ENCODE results near the gene SPINK1. TPM values are rescaled to one million over a fixed set of nuclear protein-coding genes. Genes with fewer than 3 reads are reported as not detected.
"Not testable (repeated sequence)": the region's sequence is repeated elsewhere in the genome, so short reads cannot be mapped to it uniquely, and the experiment has no call there.

Gene SPINK1
- total and polyA plus RNA-seq, 12 donors = 1.2 to 14.7 (median 2.5) TPM; not detected in 3

DNA sequence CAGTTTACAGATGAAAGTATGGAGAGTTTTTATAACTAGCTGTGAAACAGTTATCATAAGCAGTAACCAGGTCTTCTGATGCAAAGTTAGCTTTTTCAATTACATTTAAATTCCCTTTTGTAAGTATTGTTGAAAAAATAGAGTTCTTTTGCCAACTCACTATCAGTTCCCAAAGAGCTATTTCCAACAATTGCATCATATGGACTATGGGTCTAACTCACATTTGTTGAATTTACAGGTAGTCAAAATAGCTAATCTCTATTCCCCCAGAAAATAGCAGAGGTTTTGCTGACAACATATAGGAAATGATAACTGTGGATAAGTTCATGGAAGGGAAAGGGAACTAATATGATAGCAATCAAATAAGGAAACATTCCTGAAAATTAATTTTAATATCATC lies 1.4 kb downstream of the SPINK1 start:
- Histone ChIP-seq H3K27me3 (peaks cover 0 to 14% (median 3%) of the 10 kb centered on the region in 7 donors), H3K27ac (no peak overlapping the region), H3K36me3 (no peaks in the 10 kb centered on the region), H3K4me3 (no peak overlapping the region), H3K4me1 (no peaks in the 10 kb centered on the region), H3K9me3 (no peaks in the 10 kb centered on the region)
- TF ChIP-seq, protein P1, sequence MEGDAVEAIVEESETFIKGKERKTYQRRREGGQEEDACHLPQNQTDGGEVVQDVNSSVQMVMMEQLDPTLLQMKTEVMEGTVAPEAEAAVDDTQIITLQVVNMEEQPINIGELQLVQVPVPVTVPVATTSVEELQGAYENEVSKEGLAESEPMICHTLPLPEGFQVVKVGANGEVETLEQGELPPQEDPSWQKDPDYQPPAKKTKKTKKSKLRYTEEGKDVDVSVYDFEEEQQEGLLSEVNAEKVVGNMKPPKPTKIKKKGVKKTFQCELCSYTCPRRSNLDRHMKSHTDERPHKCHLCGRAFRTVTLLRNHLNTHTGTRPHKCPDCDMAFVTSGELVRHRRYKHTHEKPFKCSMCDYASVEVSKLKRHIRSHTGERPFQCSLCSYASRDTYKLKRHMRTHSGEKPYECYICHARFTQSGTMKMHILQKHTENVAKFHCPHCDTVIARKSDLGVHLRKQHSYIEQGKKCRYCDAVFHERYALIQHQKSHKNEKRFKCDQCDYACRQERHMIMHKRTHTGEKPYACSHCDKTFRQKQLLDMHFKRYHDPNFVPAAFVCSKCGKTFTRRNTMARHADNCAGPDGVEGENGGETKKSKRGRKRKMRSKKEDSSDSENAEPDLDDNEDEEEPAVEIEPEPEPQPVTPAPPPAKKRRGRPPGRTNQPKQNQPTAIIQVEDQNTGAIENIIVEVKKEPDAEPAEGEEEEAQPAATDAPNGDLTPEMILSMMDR (IDR thresholded peaks at IDR 0.05) = no peak
- no peak for ATAC-seq
- intact Hi-C loops (cut with DNase I) = no loop called here
- no peak for DNase-seq

DNA sequence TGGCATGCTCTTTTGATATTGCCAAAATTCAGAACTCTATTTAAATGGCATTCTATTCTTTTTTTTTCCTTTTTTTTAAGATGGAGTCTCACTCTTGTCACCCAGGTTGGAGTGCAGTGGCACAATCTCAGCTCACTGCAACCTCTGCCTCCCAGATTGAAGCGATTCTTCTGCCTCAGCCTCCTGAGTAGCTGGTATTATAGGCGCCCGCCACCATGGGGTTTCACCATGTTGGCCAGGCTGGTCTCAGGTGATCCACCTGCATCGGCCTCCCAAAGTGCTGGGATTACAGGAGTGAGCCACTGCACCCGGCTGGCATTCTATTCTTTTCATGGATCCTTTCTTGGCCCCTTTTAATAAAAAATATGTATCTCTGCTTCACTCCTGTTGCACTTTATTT lies 4.5 kb downstream of the SPINK1 start:
- not testable (repeated sequence) for H3K36me3 ChIP-seq, H3K27ac ChIP-seq, DNase-seq, H3K4me1 ChIP-seq, H3K4me3 ChIP-seq, H3K9me3 ChIP-seq, ATAC-seq
- 93% methylated on average over 5 of the region's 5 CpGs for WGBS, 2 donors
- H3K27me3 ChIP-seq = peaks cover 0 to 14% (median 3%) of the 10 kb centered on the region in 7 donors
- intact Hi-C loops (cut with DNase I) = loop anchor here in 1 of 10 donors (5.0 kb wide), 1 partner anchor 370 kb away; no protein-coding TSS in a partner anchor

DNA sequence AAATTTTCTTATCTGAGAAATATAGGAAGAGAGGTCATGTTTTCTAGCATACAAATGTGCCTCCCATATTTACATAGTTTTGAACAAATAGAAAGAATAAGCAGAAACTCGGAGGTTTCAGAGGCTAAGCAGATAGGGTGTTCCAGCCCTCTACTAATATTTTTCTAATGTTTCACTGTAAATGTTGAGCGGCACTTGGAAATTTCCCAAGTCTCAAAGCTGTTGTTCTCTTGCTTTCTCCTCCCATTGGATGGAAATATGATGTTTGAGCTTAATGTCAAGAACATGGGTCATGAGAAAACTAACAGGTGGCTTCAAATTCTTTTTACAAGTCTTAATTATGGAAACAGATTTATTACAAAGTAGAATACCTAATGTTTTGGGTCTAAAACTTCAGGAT lies 5.1 kb downstream of the SPINK1 start:
- no peak for DNase-seq
- Histone ChIP-seq H3K4me3 (no peak overlapping the region), H3K36me3 (no peaks in the 10 kb centered on the region), H3K4me1 (no peaks in the 10 kb centered on the region), H3K27me3 (peaks cover 0 to 16% (median 3%) of the 10 kb centered on the region in 7 donors), H3K9me3 (no peaks in the 10 kb centered on the region), H3K27ac (no peak overlapping the region)
- intact Hi-C loops (cut with DNase I) = loop anchor here in 1 of 10 donors (5.0 kb wide), 1 partner anchor 371 kb away; no protein-coding TSS in a partner anchor
- WGBS, 2 donors = 54 to 71% methylated on average over 2 of the region's 2 CpGs
- TF ChIP-seq, protein P1 (IDR thresholded peaks at IDR 0.05) = no peak
- ATAC-seq = no peak

DNA sequence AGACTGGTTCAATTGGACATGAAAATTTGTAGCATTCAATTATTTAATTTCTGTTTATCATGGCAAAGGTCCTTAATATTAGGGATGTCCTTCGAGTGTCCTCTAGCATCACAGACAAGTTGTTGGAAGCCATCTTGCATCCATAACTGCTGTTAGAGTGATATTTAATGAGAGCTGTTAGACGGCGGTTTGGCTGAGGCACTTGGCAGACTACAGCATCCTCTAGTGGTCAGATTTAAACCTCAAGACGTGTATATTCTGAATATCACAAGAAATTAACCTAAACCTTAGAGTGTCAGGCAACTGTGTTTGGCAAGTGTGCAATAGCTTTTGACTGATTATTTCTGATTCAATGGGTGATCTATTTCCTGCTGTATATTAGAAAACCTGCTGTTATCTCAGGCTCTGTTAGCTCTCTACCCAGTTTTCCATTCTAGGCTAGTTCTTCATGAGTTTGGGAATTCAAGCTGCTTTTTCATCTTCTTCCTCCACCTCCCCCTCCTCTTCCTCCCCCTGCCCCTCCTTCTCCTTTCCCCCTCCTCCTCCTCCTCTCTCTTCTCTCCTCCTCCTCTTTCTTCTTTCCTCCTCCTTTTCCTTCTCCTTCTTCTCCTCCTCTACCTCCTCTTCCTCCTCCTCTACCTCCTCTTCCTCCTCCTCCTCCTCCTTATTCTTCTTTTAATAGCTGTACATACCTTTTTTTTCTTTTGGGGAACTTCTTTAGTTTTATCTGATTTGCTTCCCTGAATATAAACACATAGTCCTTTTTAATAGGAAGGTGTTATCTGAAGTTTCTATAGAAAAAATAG lies 8.6 kb downstream of the SPINK1 start:
- TF ChIP-seq, protein P1 (IDR thresholded peaks at IDR 0.05) = peak; percentile 59 to 90 (median 76)
- Histone ChIP-seq H3K4me3 (no peak overlapping the region), H3K27ac (no peak overlapping the region), H3K9me3 (no peaks in the 10 kb centered on the region), H3K4me1 (no peaks in the 10 kb centered on the region), H3K36me3 (no peaks in the 10 kb centered on the region), H3K27me3 (peaks cover 0 to 19% (median 0%) of the 10 kb centered on the region in 7 donors)
- ATAC-seq (peak in 5 of 8 donors; percentile 66 to 83 (median 76)), DNase-seq (peak in 1 of 2 donors; percentile 26)
- 3 to 5% methylated on average over 4 of the region's 4 CpGs for WGBS, 2 donors
- intact Hi-C loops (cut with DNase I) = loop anchor here (1.0 to 5.0 kb wide), 5 partner anchors 194 to 196 kb away; no protein-coding TSS in a partner anchor

DNA sequence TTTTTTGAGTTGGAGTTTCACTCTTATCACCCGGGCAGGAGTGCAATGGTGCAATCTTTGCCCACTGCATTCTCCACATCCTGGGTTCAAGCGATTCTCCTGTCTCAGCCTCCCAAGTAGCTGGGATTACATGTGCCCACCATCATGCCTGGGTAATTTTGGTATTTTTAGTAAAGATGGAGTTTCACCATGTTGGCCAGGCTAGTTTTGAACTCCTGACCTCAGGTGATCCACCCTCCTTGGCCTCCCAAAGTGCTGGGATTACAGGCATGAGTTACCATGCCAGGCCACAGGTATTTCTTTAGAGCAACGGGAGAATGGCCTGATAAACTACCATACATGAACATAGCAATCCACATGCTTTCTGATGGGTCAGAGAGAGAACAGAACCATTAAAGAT lies 9.2 kb downstream of the SPINK1 start:
- H3K9me3 ChIP-seq, H3K27ac ChIP-seq, ATAC-seq, H3K4me1 ChIP-seq, H3K36me3 ChIP-seq, H3K4me3 ChIP-seq, DNase-seq: not testable (repeated sequence)
- intact Hi-C loops (cut with DNase I) = loop anchor here (1.0 to 5.0 kb wide), 5 partner anchors 193 to 195 kb away; no protein-coding TSS in a partner anchor
- peaks cover 0 to 17% (median 0%) of the 10 kb centered on the region in 7 donors for H3K27me3 ChIP-seq
- 93 to 96% methylated on average over 3 of the region's 3 CpGs for WGBS, 2 donors

Measured in heart right ventricle (tissue), 16 donors.